ENCODE measurements around the gene RBFOX1. TPM values are rescaled to one million over a fixed set of nuclear protein-coding genes. Genes with fewer than 3 reads are reported as not detected.

RBFOX1 gene
- total RNA-seq, 1 donor from 2014 or later, result not detected

GRCh38 chr16:7602291-7602950 lies 269.8 kb downstream of the RBFOX1 start:
- no peak for DNase-seq (ENCODE audit: low read depth)
- no peak for TF ChIP-seq CTCF (conservative IDR thresholded peaks at IDR 0.05; ENCODE audit: low read depth, low read length)
- no peak overlapping the region for H3K4me3 ChIP-seq (ENCODE audit: low read depth, low read length)

- no peak for DNase-seq (ENCODE audit: low read depth)
- H3K4me3 ChIP-seq (ENCODE audit: low read depth, low read length), result no peak overlapping the region
- no peak for TF ChIP-seq CTCF (conservative IDR thresholded peaks at IDR 0.05; ENCODE audit: low read depth, low read length)
These were observed 273.2 kb downstream of the RBFOX1 start for GRCh38 chr16:7605812-7606211.

- TF ChIP-seq CTCF (conservative IDR thresholded peaks at IDR 0.05; ENCODE audit: low read depth, low read length), result no peak
- no peak overlapping the region for H3K4me3 ChIP-seq (ENCODE audit: low read depth, low read length)
- DNase-seq (ENCODE audit: low read depth), result no peak
These were observed 280.0 kb downstream of the RBFOX1 start for GRCh38 chr16:7612671-7613070.

DNA sequence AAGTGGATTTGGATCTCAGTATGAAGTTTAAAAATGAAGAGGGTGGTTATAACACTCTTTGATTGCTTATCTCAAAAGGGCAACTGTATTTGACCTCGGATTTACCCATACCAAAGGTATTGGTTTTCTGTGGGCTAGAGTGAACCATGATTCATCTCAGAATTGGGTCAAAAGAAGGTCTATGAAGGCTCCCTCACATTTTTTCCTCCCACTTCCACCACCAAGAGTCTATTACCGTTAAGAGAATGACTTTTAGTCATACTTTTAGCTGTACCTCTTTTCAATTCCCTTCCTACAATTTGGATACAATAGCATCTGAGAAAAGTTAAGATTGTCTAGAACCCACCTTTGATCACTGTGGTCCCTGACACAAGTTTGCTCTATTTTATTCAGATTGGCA lies 280.9 kb downstream of the RBFOX1 start:
- no peak for TF ChIP-seq CTCF (conservative IDR thresholded peaks at IDR 0.05; ENCODE audit: low read depth, low read length)
- H3K4me3 ChIP-seq (ENCODE audit: low read depth, low read length), result no peak overlapping the region
- no peak for DNase-seq (ENCODE audit: low read depth)

- TF ChIP-seq CTCF (conservative IDR thresholded peaks at IDR 0.05; ENCODE audit: low read depth, low read length), result no peak
- DNase-seq (ENCODE audit: low read depth), result no peak
- H3K4me3 ChIP-seq (ENCODE audit: low read depth, low read length), result no peak overlapping the region
These were observed 281.6 kb downstream of the RBFOX1 start for GRCh38 chr16:7614021-7614795.

DNA sequence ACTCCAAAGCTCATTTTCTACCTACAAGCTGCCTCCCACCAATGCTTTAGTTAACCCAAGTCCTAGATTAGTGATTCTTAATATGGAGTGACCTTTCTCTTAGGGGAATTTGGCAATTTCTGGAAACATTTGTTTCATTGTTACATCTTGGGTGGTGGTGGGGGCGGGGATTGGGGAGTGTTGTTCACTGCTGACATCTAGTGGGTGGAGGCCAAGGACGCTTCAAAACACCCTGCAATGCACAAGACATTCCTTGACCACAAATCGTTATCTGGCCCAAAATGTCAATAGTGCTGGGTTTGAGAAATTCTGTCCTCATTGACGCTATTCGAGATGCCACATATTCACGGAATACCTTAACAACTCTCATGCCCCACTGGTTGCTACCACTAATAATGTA lies 282.9 kb downstream of the RBFOX1 start:
- no peak for DNase-seq (ENCODE audit: low read depth)
- no peak for TF ChIP-seq CTCF (conservative IDR thresholded peaks at IDR 0.05; ENCODE audit: low read depth, low read length)
- H3K4me3 ChIP-seq (ENCODE audit: low read depth, low read length), result no peak overlapping the region

Data from epithelial cell of proximal tubule (primary cell).